HG03135 (cell line): ENCODE results near the gene RNASE12.
"Not testable (repeated sequence)": the region's sequence is repeated elsewhere in the genome, so short reads cannot be mapped to it uniquely, and the experiment has no call there.

ENCODE experiments used
- ATAC-seq: cut with Tn5 transposase; IDR thresholded peaks from one replicate; pipeline ENCODE4 v1.9.1; 2021; ENCODE audit warnings: mild to moderate bottlenecking, moderate library complexity; ENCODE audit not compliant: unreplicated experiment

Gene RNASE12, protein sequence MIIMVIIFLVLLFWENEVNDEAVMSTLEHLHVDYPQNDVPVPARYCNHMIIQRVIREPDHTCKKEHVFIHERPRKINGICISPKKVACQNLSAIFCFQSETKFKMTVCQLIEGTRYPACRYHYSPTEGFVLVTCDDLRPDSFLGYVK

DNA sequence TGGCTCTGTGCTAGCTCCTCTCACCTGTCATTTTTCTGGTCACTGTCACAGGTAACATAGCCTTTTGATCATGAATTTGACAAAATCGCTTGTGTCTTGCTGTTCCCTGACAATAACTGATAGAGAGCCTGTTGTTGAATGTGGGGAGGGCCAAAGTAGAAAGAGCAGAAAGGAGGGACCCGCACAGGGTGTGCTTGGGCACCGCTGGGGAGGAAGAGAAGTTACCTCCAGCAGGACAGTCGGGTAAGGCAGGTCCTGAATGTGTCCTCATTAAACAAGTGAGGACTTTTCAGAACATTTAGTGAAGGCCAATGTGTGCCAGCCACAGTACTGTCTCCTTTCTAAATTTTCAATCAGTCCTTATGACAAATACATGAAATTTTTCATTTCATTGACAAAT, at the start of gene RNASE12:
Gene RNASE12 (minus strand): TSS at position 142 of the 400 bp plus-strand sequence. CDS start 653 bp downstream, outside the sequence.
- no peak for ATAC-seq

DNA sequence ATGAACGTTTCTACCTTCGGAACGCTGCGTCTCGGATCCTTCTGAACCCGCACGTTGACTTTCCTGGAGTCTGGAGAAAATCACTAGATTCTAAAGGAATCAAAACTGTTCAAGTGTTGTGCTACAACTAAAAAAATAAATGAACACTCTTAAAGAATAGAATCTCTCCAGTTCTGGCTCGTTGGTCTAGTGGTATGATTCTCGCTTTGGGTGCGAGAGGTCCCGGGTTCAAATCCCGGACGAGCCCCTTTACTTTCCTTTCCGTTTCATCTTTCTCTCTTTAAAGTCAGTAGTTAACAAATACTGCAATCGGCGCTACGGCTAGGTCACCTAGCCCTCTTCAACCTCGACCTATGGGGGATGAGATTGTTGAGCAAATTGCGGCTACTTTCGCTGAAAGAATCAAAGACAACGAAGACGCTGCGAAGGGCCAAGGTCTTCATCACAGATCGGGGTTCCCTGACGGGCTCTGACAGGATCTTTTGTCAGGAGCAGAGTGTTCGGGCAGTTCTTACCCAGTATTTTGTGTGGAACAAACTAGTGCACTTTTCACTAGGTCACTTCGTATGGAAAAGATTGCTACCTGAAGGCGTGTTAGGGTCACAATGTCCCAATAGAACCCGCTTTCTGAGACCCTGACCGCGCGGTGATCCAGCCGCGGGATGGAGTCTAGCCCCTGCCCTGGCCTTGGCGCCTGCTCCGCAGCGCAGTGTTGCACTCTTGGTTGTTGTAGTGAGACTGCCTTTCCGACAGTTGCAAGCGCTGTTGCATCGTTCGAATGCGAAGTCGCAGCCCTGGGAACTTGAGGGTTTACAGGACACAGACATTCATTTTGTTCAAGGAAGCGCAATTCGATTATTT, 41.9 kb upstream of the RNASE12 start:
- peak; percentile 62 for ATAC-seq

DNA sequence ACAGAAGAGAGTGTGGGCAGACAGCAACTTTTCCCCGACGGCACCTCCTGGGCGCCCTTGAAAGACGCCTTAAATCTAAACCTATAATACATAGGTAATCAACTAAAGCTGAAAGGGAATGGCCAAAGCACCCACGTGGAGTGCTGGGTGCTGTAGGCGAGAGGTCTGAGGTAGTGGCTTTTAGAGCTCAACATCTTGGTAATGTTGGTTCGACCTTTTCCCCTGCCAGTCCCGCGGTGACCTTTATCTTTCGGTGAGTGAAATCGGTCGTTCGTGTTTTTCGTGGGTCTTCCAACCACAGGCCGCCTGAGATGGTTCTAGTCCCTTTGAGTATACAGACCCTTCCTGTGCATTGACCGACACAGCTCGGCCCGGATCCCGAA, 41.3 kb upstream of the RNASE12 start:
- no peak for ATAC-seq

DNA sequence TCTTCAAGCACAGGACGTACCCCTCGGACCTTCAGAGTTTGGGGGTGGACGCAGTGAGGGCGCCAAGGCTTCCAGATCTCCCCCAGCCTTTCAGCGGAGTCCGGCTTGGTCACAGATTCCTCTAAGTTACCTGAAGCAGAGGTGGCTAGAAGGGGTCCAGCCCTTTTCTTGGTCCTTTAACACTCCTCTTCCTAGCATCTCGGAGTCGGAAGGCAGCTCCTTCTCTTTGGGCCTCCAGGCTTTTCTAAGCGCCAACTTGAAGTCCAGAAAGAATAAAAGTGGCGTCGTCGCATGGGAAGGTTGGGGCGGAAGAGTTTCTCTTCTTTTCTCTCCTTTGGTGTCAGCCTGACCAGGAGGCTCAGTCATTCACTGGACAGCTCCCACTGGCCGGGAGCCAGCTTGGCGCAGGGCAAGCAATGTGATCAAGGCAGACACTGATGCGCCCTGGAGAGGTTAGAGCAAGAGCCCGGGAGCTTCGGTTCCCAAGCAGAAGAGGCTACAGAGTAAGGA, 40.8 kb upstream of the RNASE12 start:
- ATAC-seq, result no peak

GRCh38 chr14:20631023-20631879, 40.1 kb upstream of the RNASE12 start:
- no peak for ATAC-seq

- ATAC-seq, result no peak
These were observed 39.3 kb upstream of the RNASE12 start for GRCh38 chr14:20630340-20631022.

- no peak for ATAC-seq
These were observed 37.1 kb upstream of the RNASE12 start for GRCh38 chr14:20628063-20628854.

DNA sequence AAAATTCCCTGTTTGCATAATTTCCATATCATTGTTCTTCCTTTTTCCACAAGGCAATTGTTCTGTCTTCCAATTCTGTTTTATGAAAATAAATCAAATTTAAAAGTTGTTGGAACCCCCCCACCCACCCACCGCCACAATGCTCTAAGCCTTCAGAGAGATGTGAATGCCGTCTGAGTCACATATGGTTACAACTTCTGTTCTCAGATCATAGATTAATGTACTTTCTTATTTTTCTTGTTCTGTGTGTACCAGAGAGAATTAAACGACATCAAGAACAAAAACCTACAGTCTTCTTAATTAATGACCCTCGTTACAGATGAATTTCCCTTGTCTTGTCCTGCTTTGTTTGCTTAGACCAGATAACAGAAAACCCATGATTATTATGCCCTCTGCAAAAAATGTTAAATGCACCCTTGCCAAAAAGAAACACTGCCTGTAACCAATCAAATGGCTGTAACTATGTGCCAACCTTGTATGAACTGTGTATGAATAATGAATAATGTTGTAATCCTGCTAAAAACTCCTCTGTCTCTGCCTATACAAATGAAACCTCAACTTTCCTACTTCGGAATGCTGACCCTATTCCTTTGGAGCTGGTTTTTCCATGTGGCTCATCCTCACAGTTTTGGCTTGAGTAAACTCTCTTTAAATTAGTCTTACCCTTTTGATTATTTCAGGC, 36.3 kb upstream of the RNASE12 start:
- no peak for ATAC-seq

GRCh38 chr14:20626274-20626673, 35.1 kb upstream of the RNASE12 start:
- ATAC-seq, result no peak

DNA sequence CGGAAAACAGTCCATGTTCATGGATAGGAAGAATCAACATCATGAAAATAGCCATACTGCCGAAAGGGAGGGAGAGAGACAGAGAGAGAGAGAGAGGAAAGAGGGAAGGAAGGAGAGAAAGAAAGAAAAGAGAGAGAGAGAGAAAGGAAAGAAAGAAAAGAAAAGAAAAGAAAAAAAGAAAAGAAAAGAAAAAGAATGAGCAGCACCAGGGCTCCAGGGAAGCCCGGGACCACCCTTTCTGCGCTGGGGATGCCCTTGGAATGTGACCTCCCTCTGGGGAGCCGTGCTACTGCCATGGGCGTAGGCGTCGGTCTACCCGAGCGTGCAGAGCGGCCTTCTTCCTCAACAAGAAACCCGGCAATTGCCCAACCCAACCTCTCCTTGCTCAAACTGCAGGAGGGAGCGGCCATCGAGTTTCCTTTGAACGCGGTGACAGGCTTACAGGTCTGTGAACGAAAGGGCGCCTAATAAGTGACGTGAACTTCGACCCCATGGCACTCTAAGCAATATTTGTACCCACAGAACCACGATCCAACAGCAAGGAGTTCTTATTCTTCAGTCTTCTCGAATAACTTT, 33.4 kb upstream of the RNASE12 start:
- no peak for ATAC-seq

GRCh38 chr14:20623798-20624197, 32.6 kb upstream of the RNASE12 start:
- no peak for ATAC-seq

- no peak for ATAC-seq
These were observed 31.7 kb upstream of the RNASE12 start for GRCh38 chr14:20622816-20623291.

DNA sequence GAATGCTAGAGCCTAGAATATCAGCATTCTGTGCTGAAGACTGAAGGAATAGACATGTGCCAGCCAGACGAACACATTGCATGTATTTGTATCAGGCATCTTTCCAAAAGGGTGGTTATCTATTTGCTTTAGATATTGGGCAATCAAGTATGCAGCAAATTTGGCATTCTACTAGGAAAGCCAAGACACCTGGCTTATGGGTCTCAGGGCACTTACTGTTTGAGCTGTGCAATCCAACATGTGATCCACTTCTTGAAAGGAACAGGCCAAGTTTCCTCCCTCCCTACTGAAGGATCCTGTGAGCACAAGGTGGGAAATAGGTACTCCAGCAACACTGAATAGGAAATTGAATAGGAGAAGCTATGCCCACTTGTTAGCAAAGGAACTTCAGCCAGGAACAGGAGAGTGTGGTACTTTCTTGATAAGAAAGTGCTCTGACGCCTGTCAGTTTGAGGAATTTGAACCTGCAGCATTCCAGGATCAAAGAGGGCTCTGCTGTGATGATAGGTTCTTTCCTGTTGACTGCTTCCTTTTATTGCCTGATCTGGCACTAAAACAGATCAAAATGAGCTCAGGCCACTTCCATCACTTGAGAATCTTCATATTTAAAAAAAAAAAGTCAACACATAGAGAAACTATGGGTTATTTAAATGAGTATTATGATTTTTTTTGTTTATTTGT, 29.8 kb upstream of the RNASE12 start:
- no peak for ATAC-seq

DNA sequence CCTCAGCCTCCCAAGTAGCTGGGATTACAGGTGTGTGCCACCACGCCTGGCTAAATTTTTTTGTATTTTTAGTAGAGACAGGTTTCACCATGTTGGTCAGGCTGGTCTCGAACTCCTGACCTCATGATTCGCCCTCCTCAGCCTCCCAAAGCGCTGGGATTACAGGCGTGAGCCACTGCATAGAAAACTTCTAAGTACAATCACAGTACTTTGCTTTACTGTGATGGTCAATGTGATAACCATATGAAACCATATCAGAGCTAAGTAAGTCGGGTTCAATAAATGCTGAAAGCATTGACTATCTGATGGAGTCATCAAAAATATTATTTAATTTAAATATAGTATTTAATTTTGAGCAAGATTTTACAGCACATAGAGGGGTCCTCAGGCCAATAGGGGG, 28.5 kb upstream of the RNASE12 start:
- not testable (repeated sequence) for ATAC-seq

- no peak for ATAC-seq
These were observed 27.1 kb upstream of the RNASE12 start for GRCh38 chr14:20618271-20618749.

- ATAC-seq, result peak; percentile 30
These were observed 26.2 kb upstream of the RNASE12 start for GRCh38 chr14:20617138-20618003.

GRCh38 chr14:20615996-20616395, 24.8 kb upstream of the RNASE12 start:
- no peak for ATAC-seq
